ENCODE measurements around the gene SMDT1. TPM values are rescaled to one million over a fixed set of nuclear protein-coding genes. Genes with fewer than 3 reads are reported as not detected.
"Not testable (repeated sequence)": the region's sequence is repeated elsewhere in the genome, so short reads cannot be mapped to it uniquely, and the experiment has no call there.

Gene SMDT1
- polyA plus RNA-seq, 1 donor, result 93.7 TPM

DNA sequence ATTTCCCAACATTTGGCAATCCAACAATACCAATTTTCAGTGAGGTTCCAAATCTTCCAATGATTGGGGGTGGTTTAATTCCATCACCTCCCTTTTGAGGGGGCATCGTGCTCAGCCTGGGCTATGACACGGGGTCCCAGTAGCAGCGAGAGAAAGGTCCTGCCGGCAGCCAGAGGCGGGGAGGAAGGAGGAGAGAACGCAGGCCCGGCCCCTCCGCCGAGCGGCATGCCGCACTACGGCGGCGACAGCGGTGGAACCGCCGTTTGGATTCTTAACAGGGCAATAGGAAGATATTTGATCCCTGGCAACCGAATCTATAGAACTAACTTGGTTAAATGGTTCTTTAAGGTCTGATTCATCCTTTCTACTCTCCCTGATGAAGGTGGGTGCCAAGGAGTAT lies 29.3 kb downstream of the SMDT1 start:
- no peaks in the 10 kb centered on the region for H3K27me3 ChIP-seq (ENCODE audit: control insufficient read depth, insufficient read depth, low read length)

DNA sequence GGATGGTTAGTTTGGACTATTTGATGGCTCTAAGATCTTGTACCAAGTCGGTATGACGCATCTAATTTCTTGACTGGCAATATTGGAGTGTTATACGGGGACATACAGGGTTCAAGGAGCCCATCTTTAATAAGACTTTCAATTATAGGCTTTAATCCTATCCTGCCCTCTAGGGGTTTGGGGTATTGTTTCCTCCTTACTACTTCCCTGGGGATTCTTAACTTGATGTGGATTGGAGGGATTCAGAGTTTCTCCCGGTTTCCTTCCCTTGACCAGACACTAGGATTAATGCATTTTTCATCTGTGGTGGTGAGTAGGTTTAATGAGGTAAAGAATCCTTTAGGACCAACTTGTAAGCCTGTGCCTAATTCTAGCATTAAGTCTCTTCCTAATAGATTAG lies 32.3 kb downstream of the SMDT1 start:
- WGBS (ENCODE audit: insufficient coverage, low lambda C conversion rate), result no CpG with 5 or more reads among the region's 4 CpGs
- Histone ChIP-seq H3K27me3 (ENCODE audit: control insufficient read depth, insufficient read depth, low read length) (no peaks in the 10 kb centered on the region), H3K4me3 (ENCODE audit: low read length) (no peak overlapping the region), H3K9me3 (ENCODE audit: control insufficient read depth, low read depth, low read length) (peaks cover 9% of the 10 kb centered on the region), H3K27ac (ENCODE audit: low read length) (no peak overlapping the region), H3K4me1 (ENCODE audit: control insufficient read depth, insufficient read depth, low read length) (no peaks in the 10 kb centered on the region), H3K36me3 (ENCODE audit: control insufficient read depth, insufficient read depth, low read length) (no peaks in the 10 kb centered on the region)
- DNase-seq, result no peak

More for the DNA sequence above, 29.3 kb downstream of the SMDT1 start:
- DNase-seq, result no peak
- no CpG with 5 or more reads among the region's 18 CpGs for WGBS (ENCODE audit: insufficient coverage, low lambda C conversion rate)
- Histone ChIP-seq H3K9me3 (ENCODE audit: control insufficient read depth, low read depth, low read length) (peaks cover 8% of the 10 kb centered on the region), H3K4me1 (ENCODE audit: control insufficient read depth, insufficient read depth, low read length) (no peaks in the 10 kb centered on the region), H3K4me3 (ENCODE audit: low read length) (no peak overlapping the region), H3K36me3 (ENCODE audit: control insufficient read depth, insufficient read depth, low read length) (no peaks in the 10 kb centered on the region), H3K27ac (ENCODE audit: low read length) (no peak overlapping the region)

DNA sequence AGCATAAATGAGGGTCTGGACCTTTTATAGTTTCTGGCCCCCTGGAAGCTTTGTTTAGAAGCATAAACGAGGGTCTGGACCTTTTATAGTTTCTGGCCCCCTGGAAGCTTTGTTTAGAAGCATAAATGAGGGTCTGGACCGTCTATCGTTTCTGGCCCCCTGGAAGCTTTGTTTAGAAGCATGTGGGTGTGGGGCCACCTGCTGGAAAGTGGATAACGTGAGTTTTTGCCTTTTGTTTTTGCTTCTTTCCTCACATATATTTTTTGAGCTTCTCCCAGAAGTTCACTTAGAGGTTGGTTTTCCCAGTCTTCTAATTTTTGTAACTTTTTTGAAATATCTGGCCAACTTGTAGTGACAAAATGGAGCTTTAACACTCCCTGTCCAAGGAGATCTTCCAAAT lies 33.3 kb downstream of the SMDT1 start:
- WGBS (ENCODE audit: insufficient coverage, low lambda C conversion rate), result no CpG with 5 or more reads among the region's 4 CpGs
- H3K27me3 ChIP-seq (ENCODE audit: control insufficient read depth, insufficient read depth, low read length), result not testable (repeated sequence)

DNA sequence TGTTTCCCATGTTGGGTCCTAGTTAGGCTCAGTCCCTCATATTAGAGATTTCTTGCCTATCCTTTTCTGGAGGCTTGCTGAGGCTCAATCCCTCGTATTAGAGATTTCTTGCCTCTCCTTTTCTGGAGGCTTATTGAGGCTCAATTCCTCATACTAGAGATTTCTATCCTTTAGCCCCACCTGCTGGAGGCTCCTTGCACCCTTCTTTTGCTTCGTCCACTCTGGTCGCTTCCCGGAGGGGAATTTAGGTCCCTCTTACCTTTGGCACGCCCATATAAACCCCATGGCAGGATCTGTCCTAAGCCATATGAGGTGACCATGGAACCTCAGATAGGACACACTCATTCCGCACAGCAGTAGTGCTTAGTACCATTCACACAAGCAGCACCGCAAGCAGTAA lies 35.2 kb downstream of the SMDT1 start:
- Histone ChIP-seq H3K4me1 (ENCODE audit: control insufficient read depth, insufficient read depth, low read length) (no peaks in the 10 kb centered on the region), H3K9me3 (ENCODE audit: control insufficient read depth, low read depth, low read length) (peaks cover 7% of the 10 kb centered on the region), H3K27ac (ENCODE audit: low read length) (no peak overlapping the region), H3K27me3 (ENCODE audit: control insufficient read depth, insufficient read depth, low read length) (no peaks in the 10 kb centered on the region), H3K4me3 (ENCODE audit: low read length) (no peak overlapping the region), H3K36me3 (ENCODE audit: control insufficient read depth, insufficient read depth, low read length) (no peaks in the 10 kb centered on the region)
- WGBS (ENCODE audit: insufficient coverage, low lambda C conversion rate), result no CpG with 5 or more reads among the region's 7 CpGs
- DNase-seq, result no peak

More for the DNA sequence above, 33.3 kb downstream of the SMDT1 start:
- not testable (repeated sequence) for H3K27ac ChIP-seq (ENCODE audit: low read length); H3K9me3 ChIP-seq (ENCODE audit: control insufficient read depth, low read depth, low read length); DNase-seq; H3K4me1 ChIP-seq (ENCODE audit: control insufficient read depth, insufficient read depth, low read length); H3K4me3 ChIP-seq (ENCODE audit: low read length); H3K36me3 ChIP-seq (ENCODE audit: control insufficient read depth, insufficient read depth, low read length)

DNA sequence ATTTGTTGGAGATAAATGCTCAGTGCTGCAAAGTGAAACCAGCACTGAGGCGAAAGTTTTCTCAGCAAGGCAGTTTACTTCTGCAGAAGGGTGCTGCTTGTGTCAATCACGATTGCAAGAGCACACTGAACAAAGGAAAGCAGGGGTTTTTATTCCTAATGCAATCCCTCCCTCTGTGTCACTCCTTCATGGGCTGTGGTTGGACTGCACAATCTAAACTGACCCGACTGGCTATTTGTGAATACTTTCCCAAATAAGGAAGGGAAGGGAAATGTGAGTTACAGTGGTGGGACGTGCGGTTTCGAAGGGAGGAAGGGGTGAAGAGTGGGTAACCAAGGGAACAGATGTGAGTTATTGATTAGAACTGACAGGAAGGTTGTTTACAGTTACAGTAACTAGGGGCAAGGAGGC lies 35.9 kb downstream of the SMDT1 start:
- not testable (repeated sequence) for H3K4me3 ChIP-seq (ENCODE audit: low read length); H3K9me3 ChIP-seq (ENCODE audit: control insufficient read depth, low read depth, low read length); H3K27me3 ChIP-seq (ENCODE audit: control insufficient read depth, insufficient read depth, low read length); H3K4me1 ChIP-seq (ENCODE audit: control insufficient read depth, insufficient read depth, low read length); H3K36me3 ChIP-seq (ENCODE audit: control insufficient read depth, insufficient read depth, low read length); H3K27ac ChIP-seq (ENCODE audit: low read length); DNase-seq
- 88% methylated on average over 3 of the region's 6 CpGs for WGBS (ENCODE audit: insufficient coverage, low lambda C conversion rate)

DNA sequence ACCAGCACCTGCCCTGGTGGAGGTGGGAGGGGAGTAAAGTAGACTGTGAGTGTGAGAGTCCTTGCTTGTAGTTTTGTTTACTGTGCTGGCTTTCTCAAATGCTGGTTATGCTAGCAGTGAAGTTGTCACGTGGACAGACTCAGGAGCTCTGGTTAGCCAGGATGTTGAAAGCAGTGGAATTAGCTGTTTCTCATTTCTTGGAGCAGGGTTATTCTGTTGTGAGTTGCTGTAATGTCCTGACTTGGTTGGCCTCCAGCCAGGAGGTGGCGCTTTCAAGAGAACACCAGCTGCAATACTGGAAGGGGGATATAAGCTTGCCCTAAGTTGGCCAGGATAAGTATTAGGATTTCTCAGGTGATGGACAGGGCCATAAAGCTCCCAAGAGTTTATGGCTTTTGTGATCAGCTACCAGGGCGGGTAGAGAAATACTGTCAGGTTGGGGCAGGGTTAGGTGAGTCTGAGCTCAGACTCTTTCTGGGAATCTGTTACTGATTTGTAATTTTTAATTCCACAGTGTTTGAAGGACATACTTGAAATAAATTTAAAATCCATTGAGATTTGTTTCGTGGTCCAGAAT lies 37.4 kb downstream of the SMDT1 start:
- no peak for DNase-seq
- Histone ChIP-seq H3K27me3 (ENCODE audit: control insufficient read depth, insufficient read depth, low read length) (no peaks in the 10 kb centered on the region), H3K4me1 (ENCODE audit: control insufficient read depth, insufficient read depth, low read length) (no peaks in the 10 kb centered on the region), H3K4me3 (ENCODE audit: low read length) (no peak overlapping the region), H3K9me3 (ENCODE audit: control insufficient read depth, low read depth, low read length) (peaks cover 7% of the 10 kb centered on the region), H3K36me3 (ENCODE audit: control insufficient read depth, insufficient read depth, low read length) (no peaks in the 10 kb centered on the region), H3K27ac (ENCODE audit: low read length) (no peak overlapping the region)
- WGBS (ENCODE audit: insufficient coverage, low lambda C conversion rate), result no CpG with 5 or more reads among the region's 4 CpGs

DNA sequence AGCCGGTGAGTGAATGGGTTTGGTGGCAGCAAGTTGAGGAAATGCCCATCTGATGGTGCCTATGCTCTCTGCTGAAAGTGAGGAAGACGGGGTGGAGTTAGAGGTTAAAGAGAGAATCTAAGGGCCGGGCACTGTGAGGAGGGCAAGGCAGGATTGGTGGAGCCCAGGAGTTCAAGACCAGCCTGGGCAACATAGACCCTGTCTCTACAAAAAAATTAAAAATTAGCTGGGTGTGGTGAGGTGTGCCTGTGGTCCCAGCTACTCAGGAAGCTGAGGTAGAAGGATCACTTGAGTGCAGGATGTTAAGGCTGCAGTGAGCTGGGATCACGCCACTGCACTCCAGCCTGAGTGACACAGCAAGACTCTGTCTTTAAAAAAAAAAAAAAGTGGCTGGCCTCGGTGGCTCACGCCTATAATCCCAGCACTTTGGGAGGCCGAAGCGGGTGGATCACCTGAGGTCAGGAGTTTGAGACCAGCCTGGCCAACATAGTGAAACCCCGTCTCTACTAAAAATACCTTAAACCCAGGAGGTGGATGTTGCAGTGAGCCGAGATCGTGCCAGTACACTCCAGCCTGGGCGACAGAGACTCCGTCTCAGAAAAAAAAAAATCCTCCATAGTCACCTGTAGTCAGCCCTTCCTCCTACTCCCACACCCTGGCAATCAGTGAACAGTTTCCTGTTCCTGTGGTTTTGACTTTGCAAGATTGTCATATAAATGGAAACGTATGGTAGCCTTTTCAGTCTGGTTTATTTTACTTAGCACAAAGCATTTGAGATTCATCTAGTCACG lies 40.9 kb downstream of the SMDT1 start:
- not testable (repeated sequence) for DNase-seq; H3K4me3 ChIP-seq (ENCODE audit: low read length); H3K9me3 ChIP-seq (ENCODE audit: control insufficient read depth, low read depth, low read length); H3K27ac ChIP-seq (ENCODE audit: low read length); H3K36me3 ChIP-seq (ENCODE audit: control insufficient read depth, insufficient read depth, low read length); H3K4me1 ChIP-seq (ENCODE audit: control insufficient read depth, insufficient read depth, low read length); H3K27me3 ChIP-seq (ENCODE audit: control insufficient read depth, insufficient read depth, low read length)
- no CpG with 5 or more reads among the region's 15 CpGs for WGBS (ENCODE audit: insufficient coverage, low lambda C conversion rate)

DNA sequence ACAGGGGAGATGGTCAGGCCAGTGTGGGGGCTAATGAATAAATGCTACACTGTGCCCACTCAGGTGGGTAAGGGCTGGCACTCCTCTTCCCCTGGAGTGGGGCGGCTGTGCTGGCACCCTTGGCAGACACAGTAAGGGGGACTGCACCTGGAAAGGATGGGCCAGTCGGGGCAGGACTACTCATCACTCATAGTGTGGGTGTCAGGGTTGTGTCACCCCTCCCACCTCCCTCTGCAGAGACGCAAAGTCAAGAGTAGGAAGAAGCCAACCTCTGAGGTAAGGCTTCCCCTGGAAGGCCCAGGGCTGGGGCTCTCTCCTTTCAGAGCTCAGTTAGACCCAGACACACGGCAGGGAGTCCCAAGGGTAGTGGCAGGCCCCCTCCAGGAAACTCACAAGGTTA lies 44.0 kb downstream of the SMDT1 start:
- H3K4me3 ChIP-seq (ENCODE audit: low read length), result not testable (repeated sequence)
- no CpG with 5 or more reads among the region's 4 CpGs for WGBS (ENCODE audit: insufficient coverage, low lambda C conversion rate)

DNA sequence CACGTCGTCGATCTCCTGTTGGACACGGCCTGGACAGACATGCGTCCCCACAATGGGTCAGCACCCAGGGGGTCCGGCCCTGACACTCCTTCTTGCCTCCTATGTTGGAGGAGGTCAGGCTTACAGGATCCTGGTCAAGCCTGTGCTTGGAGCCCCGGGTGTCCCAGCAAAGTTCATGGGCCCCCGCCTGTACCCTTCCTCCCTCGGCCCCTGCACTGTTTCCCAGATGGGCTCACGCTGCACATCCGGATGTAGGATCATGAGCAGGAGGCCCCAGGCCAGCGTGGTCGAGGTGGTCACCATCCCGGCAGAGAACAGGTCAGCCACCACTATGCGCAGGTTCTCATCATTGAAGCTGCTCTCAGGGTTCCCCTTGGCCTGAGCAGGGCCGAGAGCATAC lies 48.1 kb downstream of the SMDT1 start:
- H3K27me3 ChIP-seq (ENCODE audit: control insufficient read depth, insufficient read depth, low read length), result no peaks in the 10 kb centered on the region
- no peaks in the 10 kb centered on the region for H3K36me3 ChIP-seq (ENCODE audit: control insufficient read depth, insufficient read depth, low read length)
- H3K4me1 ChIP-seq (ENCODE audit: control insufficient read depth, insufficient read depth, low read length), result peaks cover 9% of the 10 kb centered on the region
- no peak for DNase-seq
- no peak overlapping the region for H3K4me3 ChIP-seq (ENCODE audit: low read length)
- no CpG with 5 or more reads among the region's 16 CpGs for WGBS (ENCODE audit: insufficient coverage, low lambda C conversion rate)
- no peak overlapping the region for H3K27ac ChIP-seq (ENCODE audit: low read length)
- H3K9me3 ChIP-seq (ENCODE audit: control insufficient read depth, low read depth, low read length), result peaks cover 15% of the 10 kb centered on the region

More for the DNA sequence above, 44.0 kb downstream of the SMDT1 start:
- DNase-seq; H3K36me3 ChIP-seq (ENCODE audit: control insufficient read depth, insufficient read depth, low read length); H3K27me3 ChIP-seq (ENCODE audit: control insufficient read depth, insufficient read depth, low read length); H3K4me1 ChIP-seq (ENCODE audit: control insufficient read depth, insufficient read depth, low read length); H3K27ac ChIP-seq (ENCODE audit: low read length); H3K9me3 ChIP-seq (ENCODE audit: control insufficient read depth, low read depth, low read length): not testable (repeated sequence)

DNA sequence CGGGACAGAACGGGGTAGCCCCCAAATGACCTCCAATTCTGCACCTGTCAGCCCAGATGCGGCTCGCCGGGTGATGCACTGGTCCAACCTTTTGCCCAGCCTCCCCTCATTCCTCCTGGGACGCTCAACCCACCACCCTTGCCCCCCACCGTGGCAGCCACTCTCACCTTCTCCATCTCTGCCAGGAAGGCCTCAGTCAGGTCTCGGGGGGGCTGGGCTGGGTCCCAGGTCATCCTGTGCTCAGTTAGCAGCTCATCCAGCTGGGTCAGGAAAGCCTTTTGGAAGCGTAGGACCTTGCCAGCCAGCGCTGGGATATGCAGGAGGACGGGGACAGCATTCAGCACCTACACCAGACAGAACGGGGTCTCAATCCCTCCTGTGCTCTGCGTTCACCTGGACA lies 48.5 kb downstream of the SMDT1 start:
- peaks cover 15% of the 10 kb centered on the region for H3K9me3 ChIP-seq (ENCODE audit: control insufficient read depth, low read depth, low read length)
- not testable (repeated sequence) for H3K27ac ChIP-seq (ENCODE audit: low read length); H3K4me1 ChIP-seq (ENCODE audit: control insufficient read depth, insufficient read depth, low read length); H3K4me3 ChIP-seq (ENCODE audit: low read length); H3K36me3 ChIP-seq (ENCODE audit: control insufficient read depth, insufficient read depth, low read length); H3K27me3 ChIP-seq (ENCODE audit: control insufficient read depth, insufficient read depth, low read length); DNase-seq
- no CpG with 5 or more reads among the region's 13 CpGs for WGBS (ENCODE audit: insufficient coverage, low lambda C conversion rate)
